Prostate gland (tissue), 2 donors: ENCODE data around the gene CHCHD6.

Experiments
- POLR2A ChIP-seq: fragments of 450-650 bp; IDR thresholded peaks from one replicate; pipeline ENCODE4 v1.6.1; 2016; ENCODE audit warnings: antibody characterized with exemption, mild to moderate bottlenecking
- POLR2AphosphoS5 ChIP-seq: sonication (generic); formaldehyde crosslinking; IDR thresholded peaks from one replicate; pipeline ENCODE4 v1.6.1; 2017; ENCODE audit warnings: antibody characterized with exemption
- TF ChIP-seq, protein P1 (sequence below), 4 experiments: fragments of 200-600 bp in 2 of 4; fragments of 450-650 bp in 2 of 4; sonication (generic) in 2 of 4; IDR thresholded peaks; 1 replicate in 3 of 4; 2 replicates in 1 of 4; pipeline ENCODE4 v1.5.1; 2016 to 2019; ENCODE audit warnings: antibody characterized with exemption in 4 of 4, mild to moderate bottlenecking in 2 of 4, moderate library complexity in 2 of 4

- TF ChIP-seq, protein P1, sequence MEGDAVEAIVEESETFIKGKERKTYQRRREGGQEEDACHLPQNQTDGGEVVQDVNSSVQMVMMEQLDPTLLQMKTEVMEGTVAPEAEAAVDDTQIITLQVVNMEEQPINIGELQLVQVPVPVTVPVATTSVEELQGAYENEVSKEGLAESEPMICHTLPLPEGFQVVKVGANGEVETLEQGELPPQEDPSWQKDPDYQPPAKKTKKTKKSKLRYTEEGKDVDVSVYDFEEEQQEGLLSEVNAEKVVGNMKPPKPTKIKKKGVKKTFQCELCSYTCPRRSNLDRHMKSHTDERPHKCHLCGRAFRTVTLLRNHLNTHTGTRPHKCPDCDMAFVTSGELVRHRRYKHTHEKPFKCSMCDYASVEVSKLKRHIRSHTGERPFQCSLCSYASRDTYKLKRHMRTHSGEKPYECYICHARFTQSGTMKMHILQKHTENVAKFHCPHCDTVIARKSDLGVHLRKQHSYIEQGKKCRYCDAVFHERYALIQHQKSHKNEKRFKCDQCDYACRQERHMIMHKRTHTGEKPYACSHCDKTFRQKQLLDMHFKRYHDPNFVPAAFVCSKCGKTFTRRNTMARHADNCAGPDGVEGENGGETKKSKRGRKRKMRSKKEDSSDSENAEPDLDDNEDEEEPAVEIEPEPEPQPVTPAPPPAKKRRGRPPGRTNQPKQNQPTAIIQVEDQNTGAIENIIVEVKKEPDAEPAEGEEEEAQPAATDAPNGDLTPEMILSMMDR (IDR thresholded peaks at IDR 0.05): no peak
- TF ChIP-seq POLR2A: no peak
- TF ChIP-seq POLR2AphosphoS5: no peak
Observed at GRCh38 chr3:126751611-126752302, 47.7 kb downstream of the CHCHD6 start.
